Measurements from ENCODE around the gene TYW3. TPM values are rescaled to one million over a fixed set of nuclear protein-coding genes. Genes with fewer than 3 reads are reported as not detected.

Gene TYW3
- total RNA-seq, 1 donor from 2014 or later = 7.6 TPM

- TF ChIP-seq CTCF (IDR thresholded peaks at IDR 0.05; ENCODE audit: partially characterized antibody, unreplicated experiment) = no peak
- Mint-ChIP-seq H3K27me3 (ENCODE audit: unreplicated experiment) (no peaks in the 10 kb centered on the region), H3K4me3 (ENCODE audit: unreplicated experiment) (no peak overlapping the region), H3K27ac (ENCODE audit: unreplicated experiment) (no peak overlapping the region), H3K9me3 (ENCODE audit: unreplicated experiment) (no peaks in the 10 kb centered on the region), H3K36me3 (ENCODE audit: unreplicated experiment) (peaks cover 5% of the 10 kb centered on the region), H3K4me1 (ENCODE audit: low read depth, unreplicated experiment) (no peaks in the 10 kb centered on the region)
- DNase-seq = no peak
Observed at GRCh38 chr1:74799119-74799657, 66.2 kb downstream of the TYW3 start.

DNA sequence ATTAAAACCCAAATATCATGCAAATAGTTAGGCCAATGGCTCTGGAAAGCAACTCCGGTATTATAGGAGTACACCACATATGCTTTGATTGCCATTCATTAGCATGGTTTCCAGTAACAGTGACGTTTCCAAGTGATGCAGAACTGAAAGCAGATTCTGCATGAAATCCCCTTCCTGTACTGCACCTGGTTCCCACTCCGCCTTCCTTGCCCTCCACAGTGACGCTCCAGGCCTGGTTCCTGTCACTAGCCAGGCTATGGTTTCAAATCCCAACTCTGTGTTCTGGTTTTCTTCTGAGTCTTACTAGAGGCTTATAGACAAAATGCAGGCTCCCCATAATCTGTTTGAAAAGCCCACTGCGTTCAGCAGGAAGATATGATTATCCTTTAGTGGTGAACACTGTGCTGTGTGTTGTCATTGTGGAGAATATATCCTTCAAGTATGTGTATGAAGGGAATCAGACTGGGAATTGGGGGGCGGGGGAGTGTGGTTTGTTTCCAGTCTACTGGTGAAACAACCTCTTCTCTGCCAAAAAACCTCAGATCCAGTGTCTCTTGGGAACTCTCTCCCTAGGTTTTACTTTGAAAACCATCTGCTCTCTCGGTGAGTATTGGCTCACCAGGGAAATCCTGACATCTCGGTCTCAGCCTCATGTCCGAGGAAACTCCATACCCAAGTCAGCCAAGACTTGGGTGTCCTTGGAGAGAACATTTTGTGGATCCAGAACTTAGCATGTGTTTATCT is 78.7 kb downstream of the TYW3 start:
- Mint-ChIP-seq H3K9me3 (ENCODE audit: unreplicated experiment) (no peaks in the 10 kb centered on the region), H3K36me3 (ENCODE audit: unreplicated experiment) (no peaks in the 10 kb centered on the region), H3K27me3 (ENCODE audit: unreplicated experiment) (no peaks in the 10 kb centered on the region), H3K4me3 (ENCODE audit: unreplicated experiment) (no peak overlapping the region), H3K27ac (ENCODE audit: unreplicated experiment) (no peak overlapping the region), H3K4me1 (ENCODE audit: low read depth, unreplicated experiment) (peaks cover 5% of the 10 kb centered on the region)
- DNase-seq = no peak
- no peak for TF ChIP-seq CTCF (IDR thresholded peaks at IDR 0.05; ENCODE audit: partially characterized antibody, unreplicated experiment)

DNA sequence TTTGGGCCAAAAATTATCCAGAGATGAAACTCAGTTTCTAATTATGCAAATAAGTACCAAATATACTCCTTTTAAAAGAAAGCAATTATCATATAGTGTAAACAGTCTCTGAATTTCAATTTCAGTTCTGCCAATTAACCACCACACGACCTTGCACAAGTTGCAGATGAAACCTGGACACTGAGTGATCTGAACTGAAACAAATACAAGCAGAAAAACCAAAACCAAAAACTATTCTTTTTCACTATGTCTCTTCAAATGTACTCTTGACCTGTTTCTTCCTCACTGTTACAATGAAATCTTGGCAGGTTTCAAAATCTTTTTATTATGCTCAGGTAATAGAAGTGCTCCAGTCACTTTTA is 79.2 kb downstream of the TYW3 start:
- Mint-ChIP-seq H3K4me1 (ENCODE audit: low read depth, unreplicated experiment) (peaks cover 5% of the 10 kb centered on the region), H3K36me3 (ENCODE audit: unreplicated experiment) (no peaks in the 10 kb centered on the region), H3K27ac (ENCODE audit: unreplicated experiment) (no peak overlapping the region), H3K9me3 (ENCODE audit: unreplicated experiment) (no peaks in the 10 kb centered on the region), H3K27me3 (ENCODE audit: unreplicated experiment) (no peaks in the 10 kb centered on the region), H3K4me3 (ENCODE audit: unreplicated experiment) (no peak overlapping the region)
- DNase-seq = no peak
- TF ChIP-seq CTCF (IDR thresholded peaks at IDR 0.05; ENCODE audit: partially characterized antibody, unreplicated experiment) = no peak

Other genes starting within 250 kb of the TYW3 start
- 0.42 TPM for gene LRRC53, start 220.5 kb upstream of the TYW3 start, total RNA-seq (ENCODE audit: unreplicated experiment)
- 1.9 TPM for gene ERICH3, start 59.4 kb upstream of the TYW3 start, total RNA-seq (ENCODE audit: unreplicated experiment)
- 16.2 TPM for gene CRYZ, start 102 bp upstream of the TYW3 start, total RNA-seq (ENCODE audit: unreplicated experiment)